ENCODE results near the gene DIP2C.
"Not testable (repeated sequence)": the region's sequence is repeated elsewhere in the genome, so short reads cannot be mapped to it uniquely, and the experiment has no call there.

The DIP2C gene

DNA sequence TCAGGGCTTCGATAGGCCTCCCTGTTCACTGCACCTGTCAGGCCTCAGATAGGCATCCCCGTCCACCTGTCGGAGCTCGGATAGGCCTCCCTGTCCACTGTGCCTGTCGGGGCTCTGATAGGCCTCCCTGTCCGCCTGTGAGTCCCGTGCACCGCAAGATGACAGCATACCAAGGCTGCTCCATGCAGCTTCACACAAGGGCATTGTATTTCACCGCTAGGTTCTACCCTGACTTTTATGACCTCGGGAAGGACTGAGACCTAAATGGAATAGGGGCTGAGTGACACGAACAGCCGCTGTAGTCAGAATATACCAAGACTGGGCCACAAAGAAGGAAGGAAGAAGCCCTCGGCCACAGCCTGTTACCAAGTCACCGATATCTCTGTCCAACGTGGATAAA, 271.2 kb downstream of the DIP2C start:
- DNase-seq (ENCODE audit: low spot score): no peak

DNA sequence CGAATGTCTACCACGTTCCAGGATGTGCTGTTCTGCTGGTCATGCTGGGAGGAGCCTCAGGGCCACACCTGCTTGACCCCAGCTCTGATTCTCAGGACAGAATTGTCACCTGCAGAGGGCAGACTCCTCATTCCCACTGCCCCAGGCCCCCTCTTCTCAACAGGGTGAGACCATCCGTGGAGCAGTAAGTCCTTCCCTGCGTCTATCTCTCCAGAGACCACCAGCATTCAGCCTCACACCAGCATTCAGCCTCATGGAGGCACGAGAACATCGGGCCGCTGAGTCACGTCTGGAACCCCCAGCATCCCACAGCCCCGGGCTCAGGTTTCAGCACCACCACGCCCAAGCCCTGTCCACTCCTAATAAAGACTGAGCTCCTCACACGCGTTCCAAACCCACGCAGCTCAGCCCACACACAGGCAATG, 273.4 kb downstream of the DIP2C start:
- no peak for DNase-seq (ENCODE audit: low spot score)

DNA sequence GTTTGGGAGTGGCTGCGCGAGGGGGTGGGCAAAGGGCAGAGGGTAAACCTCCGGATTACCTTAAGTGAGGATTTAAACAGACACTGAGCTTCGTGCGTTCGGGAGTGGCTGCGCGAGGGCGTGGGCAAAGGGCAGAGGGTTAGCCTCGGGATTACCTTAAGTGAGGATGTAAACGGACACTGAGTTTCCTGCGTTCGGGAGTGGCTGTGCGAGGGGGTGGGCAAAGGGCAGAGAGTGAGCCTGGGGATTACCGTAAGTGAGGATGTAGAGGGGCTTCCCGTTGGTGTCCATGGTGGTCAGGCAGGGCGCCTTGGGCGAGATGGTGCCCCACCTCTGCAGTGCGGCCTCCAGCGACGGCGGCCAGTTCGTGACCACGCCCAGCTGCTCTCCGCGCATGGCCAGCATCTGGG, 275.8 kb downstream of the DIP2C start:
- DNase-seq (ENCODE audit: low spot score): no peak

DNA sequence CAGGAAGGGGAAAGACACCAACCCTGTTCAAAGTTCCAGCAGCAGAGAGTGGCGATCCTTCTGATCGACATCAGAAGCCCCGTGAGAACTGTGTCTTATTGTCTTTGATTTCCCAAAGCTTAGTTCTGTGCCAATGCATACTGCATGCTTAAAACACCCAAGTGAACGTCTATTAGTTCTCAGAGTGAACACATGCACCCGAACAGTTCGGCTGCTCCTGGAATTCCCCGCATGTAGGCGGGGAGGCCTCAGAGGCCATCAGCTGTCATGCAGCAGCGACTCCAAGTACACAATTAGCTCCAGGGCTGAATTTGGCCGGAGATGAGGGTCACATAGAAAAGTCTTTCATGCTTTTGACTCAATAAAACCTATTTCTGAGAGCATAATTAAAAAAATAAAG, 277.4 kb downstream of the DIP2C start:
- DNase-seq (ENCODE audit: low spot score): no peak

GRCh38 chr10:411603-412002, 277.9 kb downstream of the DIP2C start:
- DNase-seq (ENCODE audit: low spot score): no peak

DNA sequence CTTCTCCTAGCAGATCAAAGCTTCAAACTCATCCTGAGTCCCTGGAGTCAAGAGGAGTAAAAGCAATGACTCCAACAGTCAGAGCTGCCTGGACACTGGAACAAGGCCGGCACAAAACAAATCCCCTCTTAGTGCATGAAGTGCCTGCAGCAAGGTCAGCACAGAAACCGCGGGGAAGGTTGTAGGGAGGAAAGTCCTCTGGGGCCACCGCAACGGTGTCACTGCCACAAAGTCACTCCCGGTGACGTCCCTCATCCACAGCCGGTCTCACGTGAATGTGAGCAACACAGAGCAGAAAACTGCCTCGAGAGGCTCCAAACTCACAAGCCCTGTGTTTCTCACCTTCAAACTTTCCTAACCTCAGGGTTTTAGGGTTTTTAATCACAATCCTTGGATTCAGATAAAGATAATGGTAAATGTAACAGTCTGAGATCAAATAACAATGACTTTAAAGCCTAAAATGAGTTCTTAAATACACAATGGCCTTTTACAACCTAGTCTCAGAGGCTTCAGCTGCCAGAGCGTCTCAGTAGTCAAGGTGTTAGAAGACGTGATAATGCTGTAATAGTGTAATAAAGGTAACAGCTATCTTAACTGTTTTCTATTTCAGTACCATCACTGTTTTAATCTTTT, 279.9 kb downstream of the DIP2C start:
- no peak for DNase-seq (ENCODE audit: low spot score)

DNA sequence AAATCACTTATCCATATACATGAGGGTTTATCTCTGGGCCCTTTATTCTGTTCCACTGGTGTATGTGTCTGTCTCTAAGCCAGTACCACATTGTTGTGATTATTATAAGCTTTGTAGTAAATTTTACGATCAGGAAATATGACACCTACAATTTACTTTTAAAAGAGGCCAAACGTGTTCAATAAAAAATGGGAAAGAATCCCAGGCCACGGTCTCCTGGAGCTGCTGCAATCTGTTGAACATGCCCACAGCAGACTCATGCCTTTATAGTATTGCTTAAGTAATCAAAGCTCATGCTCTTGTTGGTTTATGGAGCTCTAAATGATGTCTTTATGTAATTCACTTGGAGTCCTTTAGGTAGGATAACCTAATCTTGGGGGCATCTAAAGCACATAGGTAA, 281.2 kb downstream of the DIP2C start:
- no peak for DNase-seq (ENCODE audit: low spot score)

GRCh38 chr10:406976-407375, 282.5 kb downstream of the DIP2C start:
- DNase-seq (ENCODE audit: low spot score): no peak

DNA sequence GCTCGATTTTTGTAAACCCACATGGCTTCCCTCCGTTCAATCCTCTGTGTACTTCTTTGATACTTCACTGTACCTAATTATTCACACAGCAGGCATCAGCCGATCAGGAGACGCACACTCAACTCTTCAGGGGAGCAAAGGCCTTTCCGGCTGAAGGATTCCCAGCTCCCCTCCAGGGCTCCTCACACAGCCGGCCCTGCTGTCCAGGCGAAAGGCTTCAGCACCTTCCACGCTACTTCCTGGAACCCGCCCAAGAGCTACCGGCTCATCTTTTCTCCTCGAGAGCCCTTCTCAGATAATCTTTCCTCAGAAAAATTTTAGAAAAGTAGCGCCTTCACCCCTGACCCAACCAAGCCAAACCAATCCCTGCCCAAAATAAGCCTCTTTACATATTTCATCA, 283.8 kb downstream of the DIP2C start:
- DNase-seq (ENCODE audit: low spot score): no peak

DNA sequence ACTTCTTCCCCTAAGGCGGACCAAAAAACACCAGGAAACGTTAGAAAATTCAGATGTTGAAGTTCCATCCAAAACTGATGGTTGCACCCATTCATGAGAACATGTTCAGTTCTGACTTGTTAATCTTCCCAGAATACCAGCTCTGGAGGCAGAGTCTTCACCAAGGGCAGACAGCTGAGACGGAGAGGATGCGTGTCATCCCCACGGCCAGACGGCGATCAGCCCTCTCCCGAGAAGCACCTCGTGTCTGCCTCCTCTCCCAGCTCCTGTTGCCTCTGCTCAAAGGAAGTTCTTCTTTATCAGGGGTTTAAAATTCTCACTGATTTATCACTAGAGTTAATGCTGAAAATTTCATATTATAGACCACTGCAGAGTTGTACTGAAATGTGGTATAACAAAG, 284.5 kb downstream of the DIP2C start:
- DNase-seq (ENCODE audit: low spot score): no peak

GRCh38 chr10:404346-404745, 285.1 kb downstream of the DIP2C start:
- no peak for DNase-seq (ENCODE audit: low spot score)

- no peak for DNase-seq (ENCODE audit: low spot score)
Observed at GRCh38 chr10:398954-399353, 290.5 kb downstream of the DIP2C start.

DNA sequence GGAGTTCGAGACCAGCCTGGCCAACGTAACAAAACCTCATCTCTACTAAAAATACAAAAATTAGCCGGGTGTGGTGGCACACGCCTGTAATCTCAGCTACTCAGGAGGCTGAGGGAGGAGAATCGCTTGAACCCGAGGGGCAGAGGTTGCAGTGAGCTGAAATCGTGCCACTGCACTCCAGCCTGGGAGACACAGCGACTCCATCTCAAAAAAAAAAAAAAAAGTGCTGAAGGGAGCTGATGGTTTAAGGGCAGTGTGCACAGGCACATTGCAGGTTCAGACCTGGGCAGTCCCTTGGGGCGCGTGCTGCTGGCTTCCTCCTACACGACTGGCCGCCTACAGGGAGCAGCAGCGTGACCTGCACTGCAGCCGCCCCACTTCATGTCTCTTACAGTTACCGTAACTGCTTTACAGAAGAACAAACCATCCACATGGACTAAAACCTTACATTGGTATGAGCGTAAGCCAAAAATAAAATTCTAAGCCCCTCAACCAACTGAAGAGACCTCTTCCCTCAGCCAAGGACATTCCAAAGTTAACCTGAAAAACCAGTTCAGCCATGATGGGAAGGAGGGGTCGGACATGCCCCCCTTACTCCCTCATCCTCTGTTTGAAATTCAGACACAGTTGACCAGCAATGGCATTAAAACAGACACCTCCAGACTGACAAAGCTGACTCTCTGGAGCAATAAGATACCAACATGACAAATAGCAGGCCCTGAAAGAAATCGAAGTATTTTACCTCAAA, 292.0 kb downstream of the DIP2C start:
- DNase-seq (ENCODE audit: low spot score): no peak

DNA sequence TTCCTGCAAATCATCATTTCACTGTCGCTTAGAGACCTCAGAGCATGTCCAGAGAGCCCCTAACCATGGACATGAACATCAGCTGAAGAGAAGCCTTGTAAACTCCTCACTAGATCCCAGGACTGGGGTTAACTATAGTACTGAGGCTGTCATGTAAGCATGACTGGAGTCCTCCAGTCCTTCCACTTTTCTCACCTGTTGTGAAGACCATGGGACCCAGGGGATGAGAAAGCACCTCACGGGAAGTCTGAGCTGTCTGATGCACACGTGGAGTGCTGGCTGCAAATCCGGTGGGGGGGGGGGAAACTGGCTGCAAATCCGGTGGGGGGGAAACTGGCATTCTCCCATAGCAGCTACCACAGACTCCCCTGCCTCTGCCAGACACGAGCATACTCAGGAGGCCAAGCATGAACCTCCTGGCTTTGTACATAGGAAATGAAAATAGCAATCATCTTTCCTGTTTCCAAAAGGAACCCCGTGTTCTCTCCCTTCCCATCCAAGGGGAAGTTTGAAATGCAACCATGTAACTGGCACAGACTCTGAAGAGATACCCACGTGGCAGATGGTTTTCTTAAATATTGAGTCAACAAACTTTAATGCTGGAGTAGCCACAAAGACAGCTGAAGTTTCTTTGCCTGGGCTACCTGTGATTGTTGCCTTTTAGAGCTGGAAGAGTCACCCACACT, 292.8 kb downstream of the DIP2C start:
- no peak for DNase-seq (ENCODE audit: low spot score)

- DNase-seq (ENCODE audit: low spot score): no peak
Observed at GRCh38 chr10:396107-396506, 293.4 kb downstream of the DIP2C start.

DNA sequence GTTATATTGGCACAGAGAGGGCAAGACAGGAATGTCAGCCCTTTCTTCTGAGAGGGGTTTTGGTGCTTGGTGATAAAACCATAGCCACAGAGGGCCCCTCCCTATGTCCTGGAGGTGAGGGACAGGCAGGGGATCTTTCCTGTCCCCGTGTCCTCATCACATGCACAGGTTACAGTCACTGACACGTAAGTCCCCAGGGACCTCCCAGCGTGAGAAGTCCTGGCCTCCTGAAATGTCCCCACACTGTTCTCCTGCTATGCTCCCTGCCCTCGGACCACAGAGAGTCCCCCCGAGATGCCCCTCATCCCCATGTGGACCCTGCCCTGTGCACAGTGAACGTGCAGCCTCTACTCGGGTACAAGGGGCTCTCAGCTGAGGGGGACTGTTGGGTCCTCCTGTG, 293.8 kb downstream of the DIP2C start:
- no peak for DNase-seq (ENCODE audit: low spot score)

- not testable (repeated sequence) for DNase-seq (ENCODE audit: low spot score)
Observed at GRCh38 chr10:394439-395101, 294.9 kb downstream of the DIP2C start.

GRCh38 chr10:393787-394438, 295.6 kb downstream of the DIP2C start:
- no peak for DNase-seq (ENCODE audit: low spot score)

DNA sequence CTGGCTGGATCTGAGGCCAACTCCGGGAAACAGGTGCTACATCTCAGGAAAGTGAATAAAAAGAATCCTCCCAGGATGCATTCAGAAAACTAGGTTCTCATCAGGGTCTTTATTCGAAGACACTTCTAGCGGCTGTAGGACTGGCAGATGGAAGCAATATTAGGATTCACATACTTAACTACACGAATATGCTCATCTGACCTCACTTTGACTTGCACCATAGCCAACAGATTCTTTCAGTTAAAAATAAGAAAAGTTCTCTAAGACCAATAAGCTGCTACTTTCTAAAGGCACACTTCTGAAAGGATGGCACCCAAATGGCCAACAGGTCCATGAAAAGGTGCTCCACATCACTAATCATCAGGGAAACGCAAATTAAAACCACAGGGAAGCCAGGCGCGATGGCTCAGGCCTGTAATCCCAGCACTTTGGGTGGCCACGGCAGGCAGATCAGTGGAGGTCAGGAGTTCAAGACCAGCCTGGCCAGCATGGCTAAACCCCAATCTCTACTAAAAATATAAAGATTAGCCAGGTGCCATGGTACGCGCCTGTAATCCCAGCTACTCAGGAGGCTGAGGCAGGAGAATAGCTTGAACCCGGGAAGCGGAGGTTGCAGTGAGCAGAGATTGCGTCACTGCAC, 296.2 kb downstream of the DIP2C start:
- no peak for DNase-seq (ENCODE audit: low spot score)

- DNase-seq (ENCODE audit: low spot score): no peak
Observed at GRCh38 chr10:392705-393037, 296.8 kb downstream of the DIP2C start.

DNA sequence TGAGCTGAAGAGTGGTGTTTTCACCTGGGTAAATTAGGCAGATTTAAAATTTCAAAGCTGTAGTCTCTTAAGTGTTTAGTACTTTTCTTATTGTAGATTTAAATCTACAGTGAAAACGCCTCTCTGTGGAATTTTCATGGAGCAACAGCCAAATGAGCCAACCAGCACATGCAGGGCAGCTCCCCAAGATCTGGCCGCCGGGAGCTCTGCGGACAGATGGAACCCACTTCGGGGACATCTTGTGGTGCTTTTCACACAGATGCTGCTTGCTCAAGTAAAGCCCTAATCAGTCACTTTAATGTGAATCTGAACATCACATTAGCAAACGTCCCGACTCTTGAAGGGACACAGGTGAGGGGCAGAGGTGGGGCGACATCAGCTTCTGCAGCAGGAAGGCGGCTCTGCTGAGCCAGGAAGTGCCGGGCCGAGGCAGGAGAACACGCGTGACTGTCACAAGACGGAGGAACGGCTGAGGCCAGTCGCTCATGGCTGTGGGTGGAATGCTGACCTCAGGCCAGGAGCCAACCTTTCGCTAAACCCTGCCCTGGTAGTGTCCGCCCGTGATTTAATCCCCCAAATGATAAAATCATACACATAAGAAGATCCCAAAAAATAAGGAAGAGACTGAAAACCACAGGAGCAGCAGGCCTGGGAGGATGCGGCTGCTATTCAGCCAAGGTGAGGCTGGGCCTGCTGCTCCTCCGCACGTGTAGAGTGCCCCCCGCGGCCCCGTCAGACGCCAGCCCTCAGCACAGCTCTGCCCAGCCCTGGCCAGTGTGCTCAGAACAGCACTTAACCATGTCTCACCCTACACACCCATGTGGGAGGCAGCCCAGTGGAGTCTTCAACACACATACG, 297.4 kb downstream of the DIP2C start:
- no peak for DNase-seq (ENCODE audit: low spot score)
